Measurements from ENCODE around the gene CACNA1A.
"Not testable (repeated sequence)": the region's sequence is repeated elsewhere in the genome, so short reads cannot be mapped to it uniquely, and the experiment has no call there.

CACNA1A gene

GRCh38 chr19:13396250-13397080 lies 109.8 kb downstream of the CACNA1A start:
- Mint-ChIP-seq H3K4me3 (no peak overlapping the region), H3K36me3 (ENCODE audit: low read depth) (no peaks in the 10 kb centered on the region), H3K27me3 (peaks cover 3% of the 10 kb centered on the region), H3K27ac (no peak overlapping the region), H3K4me1 (ENCODE audit: low read depth) (peaks cover 31% of the 10 kb centered on the region), H3K9me3 (peaks cover 28% of the 10 kb centered on the region)
- intact Hi-C loops (cut with micrococcal nuclease), result no loop called here

- Mint-ChIP-seq H3K4me3 (no peak overlapping the region), H3K36me3 (ENCODE audit: low read depth) (no peaks in the 10 kb centered on the region), H3K4me1 (ENCODE audit: low read depth) (no peaks in the 10 kb centered on the region), H3K9me3 (no peaks in the 10 kb centered on the region), H3K27ac (no peak overlapping the region), H3K27me3 (no peaks in the 10 kb centered on the region)
- intact Hi-C loops (cut with micrococcal nuclease), result no loop called here
Measured at GRCh38 chr19:13382633-13382938, 123.7 kb downstream of the CACNA1A start.

GRCh38 chr19:13381827-13382632 lies 124.2 kb downstream of the CACNA1A start:
- H3K9me3 Mint-ChIP-seq, result no peaks in the 10 kb centered on the region
- intact Hi-C loops (cut with micrococcal nuclease), result no loop called here
- no peak overlapping the region for H3K27ac Mint-ChIP-seq
- H3K4me3 Mint-ChIP-seq, result no peak overlapping the region
- H3K4me1 Mint-ChIP-seq (ENCODE audit: low read depth), result no peaks in the 10 kb centered on the region
- no peaks in the 10 kb centered on the region for H3K36me3 Mint-ChIP-seq (ENCODE audit: low read depth)
- no peaks in the 10 kb centered on the region for H3K27me3 Mint-ChIP-seq

GRCh38 chr19:13376537-13376936 lies 129.7 kb downstream of the CACNA1A start:
- intact Hi-C loops (cut with micrococcal nuclease), result no loop called here
- no peaks in the 10 kb centered on the region for H3K27me3 Mint-ChIP-seq
- H3K36me3 Mint-ChIP-seq (ENCODE audit: low read depth), result no peaks in the 10 kb centered on the region
- H3K4me3 Mint-ChIP-seq, result no peak overlapping the region
- H3K27ac Mint-ChIP-seq, result no peak overlapping the region
- no peaks in the 10 kb centered on the region for H3K9me3 Mint-ChIP-seq
- no peaks in the 10 kb centered on the region for H3K4me1 Mint-ChIP-seq (ENCODE audit: low read depth)

DNA sequence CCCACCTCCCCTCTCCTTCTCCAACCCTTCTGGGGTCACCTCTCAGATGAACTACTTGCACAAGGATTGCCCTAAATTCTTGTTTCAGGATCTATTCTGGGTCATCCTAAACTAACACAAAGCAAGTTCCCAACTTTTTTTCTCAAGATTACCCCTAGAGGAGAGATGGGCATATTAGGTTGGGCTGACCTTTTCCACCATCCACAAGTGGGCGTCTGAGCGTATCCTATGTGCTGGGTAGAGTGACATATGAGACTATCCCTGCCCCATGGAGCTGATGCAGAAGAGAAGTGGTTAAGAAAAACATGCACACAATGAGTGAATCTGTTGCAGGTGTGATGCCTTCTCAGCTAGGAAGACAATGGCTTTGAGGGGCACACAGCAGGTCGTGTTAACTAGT lies 132.7 kb downstream of the CACNA1A start:
- no peaks in the 10 kb centered on the region for H3K36me3 Mint-ChIP-seq (ENCODE audit: low read depth)
- no peaks in the 10 kb centered on the region for H3K27me3 Mint-ChIP-seq
- no peak overlapping the region for H3K4me3 Mint-ChIP-seq
- H3K4me1 Mint-ChIP-seq (ENCODE audit: low read depth), result no peaks in the 10 kb centered on the region
- intact Hi-C loops (cut with micrococcal nuclease), result no loop called here
- H3K9me3 Mint-ChIP-seq, result no peaks in the 10 kb centered on the region
- H3K27ac Mint-ChIP-seq, result no peak overlapping the region

GRCh38 chr19:13370948-13371347 lies 135.3 kb downstream of the CACNA1A start:
- no peaks in the 10 kb centered on the region for H3K9me3 Mint-ChIP-seq
- H3K4me3 Mint-ChIP-seq, result no peak overlapping the region
- H3K27me3 Mint-ChIP-seq, result no peaks in the 10 kb centered on the region
- H3K36me3 Mint-ChIP-seq (ENCODE audit: low read depth), result no peaks in the 10 kb centered on the region
- no peaks in the 10 kb centered on the region for H3K4me1 Mint-ChIP-seq (ENCODE audit: low read depth)
- intact Hi-C loops (cut with micrococcal nuclease), result no loop called here
- no peak overlapping the region for H3K27ac Mint-ChIP-seq

DNA sequence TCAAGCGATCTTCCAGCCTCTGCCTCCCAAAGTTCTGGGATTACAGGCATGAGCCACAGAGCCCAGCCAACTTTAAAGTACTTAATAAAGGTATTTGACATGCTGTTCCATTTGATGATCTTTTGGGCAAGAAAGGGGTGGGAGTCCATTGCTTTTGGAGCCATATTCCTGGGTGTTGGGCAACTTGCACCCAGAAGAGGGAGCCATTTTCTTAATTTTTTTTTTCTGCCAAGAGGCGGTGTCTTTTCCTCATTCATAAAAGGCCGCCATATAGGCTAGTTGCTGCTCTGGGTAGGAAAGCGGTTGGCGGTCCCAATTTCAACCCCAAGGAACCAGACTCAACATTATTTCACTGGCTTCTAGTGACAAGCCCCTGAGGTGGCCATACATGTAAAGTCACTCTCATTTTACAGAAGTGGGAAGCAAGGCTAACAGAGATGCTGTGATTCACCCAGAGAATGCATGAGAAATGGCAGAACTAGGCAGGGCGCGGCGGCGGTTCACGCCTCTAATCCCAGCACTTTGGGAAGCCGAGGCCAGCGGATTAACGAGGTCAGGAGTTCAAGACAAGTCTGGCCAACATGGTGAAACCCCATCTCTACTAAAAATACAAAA lies 139.6 kb downstream of the CACNA1A start:
- Mint-ChIP-seq H3K27ac (no peak overlapping the region), H3K9me3 (no peaks in the 10 kb centered on the region), H3K4me1 (ENCODE audit: low read depth) (no peaks in the 10 kb centered on the region), H3K36me3 (ENCODE audit: low read depth) (no peaks in the 10 kb centered on the region), H3K27me3 (peaks cover 5% of the 10 kb centered on the region), H3K4me3 (no peak overlapping the region)
- intact Hi-C loops (cut with micrococcal nuclease), result no loop called here

DNA sequence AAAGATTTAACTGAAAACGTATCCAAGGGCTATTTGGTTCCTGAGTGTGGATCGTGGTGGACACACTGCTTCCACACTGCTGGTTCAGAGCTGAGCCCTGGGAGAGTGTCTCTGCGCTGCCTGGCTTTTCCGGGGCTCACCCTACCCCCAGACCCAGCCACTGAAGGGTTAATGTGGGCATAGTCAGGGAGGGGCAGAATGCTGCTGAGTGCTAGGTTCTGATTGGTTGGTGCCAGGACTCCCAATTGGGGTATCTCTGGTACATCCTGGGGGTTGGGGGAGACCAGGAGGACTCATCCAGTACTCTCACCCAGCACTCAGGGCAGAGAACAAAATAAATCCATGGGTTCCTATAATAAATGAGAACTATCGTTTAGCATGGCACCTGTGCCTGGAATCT lies 142.3 kb downstream of the CACNA1A start:
- peaks cover 6% of the 10 kb centered on the region for H3K27me3 Mint-ChIP-seq

GRCh38 chr19:13363245-13363644 lies 143.0 kb downstream of the CACNA1A start:
- Mint-ChIP-seq H3K27ac (no peak overlapping the region), H3K4me3 (no peak overlapping the region), H3K9me3 (peaks cover 9% of the 10 kb centered on the region), H3K36me3 (ENCODE audit: low read depth) (no peaks in the 10 kb centered on the region), H3K4me1 (ENCODE audit: low read depth) (no peaks in the 10 kb centered on the region), H3K27me3 (peaks cover 6% of the 10 kb centered on the region)
- intact Hi-C loops (cut with micrococcal nuclease), result no loop called here

More for the DNA sequence above, 142.3 kb downstream of the CACNA1A start:
- no peak overlapping the region for H3K4me3 Mint-ChIP-seq
- H3K27ac Mint-ChIP-seq, result no peak overlapping the region
- no peaks in the 10 kb centered on the region for H3K4me1 Mint-ChIP-seq (ENCODE audit: low read depth)
- no peaks in the 10 kb centered on the region for H3K36me3 Mint-ChIP-seq (ENCODE audit: low read depth)
- H3K9me3 Mint-ChIP-seq, result peaks cover 9% of the 10 kb centered on the region
- intact Hi-C loops (cut with micrococcal nuclease), result no loop called here

DNA sequence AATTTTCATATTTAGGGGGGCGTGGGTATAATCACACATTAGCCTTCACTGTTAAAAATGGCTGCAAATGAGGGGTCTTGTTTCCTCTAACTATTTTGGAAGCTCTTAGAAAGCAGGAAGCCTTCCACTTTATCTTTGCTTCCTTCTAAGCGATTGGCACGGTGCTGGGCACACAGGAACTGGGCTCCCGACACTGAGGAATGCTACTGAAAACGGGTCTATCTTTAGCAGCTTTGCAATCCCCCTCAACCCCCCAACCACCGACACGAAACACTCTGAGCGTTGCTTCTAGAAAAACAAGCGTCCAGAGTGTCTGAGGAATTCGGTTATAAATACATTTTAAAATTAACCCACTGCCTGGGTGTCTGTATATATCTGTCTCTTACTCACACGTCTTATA lies 143.6 kb downstream of the CACNA1A start:
- H3K4me3 Mint-ChIP-seq, result no peak overlapping the region
- intact Hi-C loops (cut with micrococcal nuclease), result no loop called here

DNA sequence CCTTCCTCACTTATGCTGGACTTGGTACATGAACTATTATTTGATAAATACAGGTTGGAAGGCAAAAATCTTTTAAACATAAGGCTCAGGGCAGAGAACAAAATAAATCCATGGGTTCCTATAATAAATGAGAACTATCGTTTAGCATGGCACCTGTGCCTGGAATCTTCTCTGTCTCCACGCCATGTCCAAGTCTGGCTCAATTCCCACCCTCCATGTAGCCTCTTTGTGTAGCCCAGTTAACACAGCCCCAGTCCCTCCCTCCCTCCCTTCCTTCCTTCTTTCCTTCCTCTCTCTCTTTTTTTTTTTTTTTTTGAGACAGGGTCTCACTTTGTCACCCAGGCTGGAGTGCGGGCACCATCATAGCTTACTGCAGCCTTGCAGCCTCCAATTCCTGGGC lies 144.6 kb downstream of the CACNA1A start:
- intact Hi-C loops (cut with micrococcal nuclease); H3K36me3 Mint-ChIP-seq (ENCODE audit: low read depth); H3K9me3 Mint-ChIP-seq; H3K27ac Mint-ChIP-seq; H3K27me3 Mint-ChIP-seq; H3K4me1 Mint-ChIP-seq (ENCODE audit: low read depth); H3K4me3 Mint-ChIP-seq: not testable (repeated sequence)

More for the DNA sequence above, 143.6 kb downstream of the CACNA1A start:
- Mint-ChIP-seq H3K36me3 (ENCODE audit: low read depth) (no peaks in the 10 kb centered on the region), H3K27ac (no peak overlapping the region), H3K27me3 (peaks cover 6% of the 10 kb centered on the region), H3K4me1 (ENCODE audit: low read depth) (no peaks in the 10 kb centered on the region), H3K9me3 (peaks cover 9% of the 10 kb centered on the region)

GRCh38 chr19:13356686-13357280 lies 149.5 kb downstream of the CACNA1A start:
- H3K9me3 Mint-ChIP-seq, result peaks cover 9% of the 10 kb centered on the region

GRCh38 chr19:13356185-13356584 lies 150.1 kb downstream of the CACNA1A start:
- Mint-ChIP-seq H3K27me3 (peaks cover 2% of the 10 kb centered on the region), H3K27ac (no peak overlapping the region), H3K36me3 (ENCODE audit: low read depth) (no peaks in the 10 kb centered on the region), H3K4me3 (no peak overlapping the region), H3K9me3 (peaks cover 9% of the 10 kb centered on the region), H3K4me1 (ENCODE audit: low read depth) (no peaks in the 10 kb centered on the region)
- intact Hi-C loops (cut with micrococcal nuclease), result no loop called here

More at GRCh38 chr19:13356686-13357280, 149.5 kb downstream of the CACNA1A start:
- Mint-ChIP-seq H3K36me3 (ENCODE audit: low read depth) (no peaks in the 10 kb centered on the region), H3K27ac (no peak overlapping the region), H3K4me1 (ENCODE audit: low read depth) (no peaks in the 10 kb centered on the region), H3K4me3 (no peak overlapping the region), H3K27me3 (peaks cover 2% of the 10 kb centered on the region)
- intact Hi-C loops (cut with micrococcal nuclease), result no loop called here

GRCh38 chr19:13355356-13355755 lies 150.9 kb downstream of the CACNA1A start:
- Mint-ChIP-seq H3K27me3 (peaks cover 2% of the 10 kb centered on the region), H3K4me3 (no peak overlapping the region), H3K36me3 (ENCODE audit: low read depth) (no peaks in the 10 kb centered on the region), H3K27ac (no peak overlapping the region), H3K9me3 (peaks cover 10% of the 10 kb centered on the region), H3K4me1 (ENCODE audit: low read depth) (no peaks in the 10 kb centered on the region)
- intact Hi-C loops (cut with micrococcal nuclease), result no loop called here

Data from dendritic cell treated with granulocyte-macrophage colony-stimulating factor and Interleukin-4, amounts not matched to agents 40 ng/mL and 50 ng/mL, for 4 days (primary cell).